DND-41 (cell line): ENCODE results near the gene KLHL18.

Experiments
- ATAC-seq: fragments of 200-7000 bp; cut with Tn5 transposase; 3 replicates; pipeline ENCODE4 v1.9.1; 2021; ENCODE audit warnings: low read depth; ENCODE audit not compliant: insufficient read depth
- DNase-seq: peaks from one replicate; pipeline ENCODE4 v3.0.0-alpha.2; 2020
- H2AFZ ChIP-seq: 2 replicates; pipeline ENCODE4 v1.6.0; 2012; ENCODE audit warnings: low read depth, low read length
- H3K27ac ChIP-seq: 2 replicates; pipeline ENCODE4 v1.5.1; 2012; ENCODE audit warnings: low read length, inconsistent platforms
- H3K27me3 ChIP-seq: fragments of 200-600 bp; sonication (generic); 2 replicates; pipeline ENCODE4 v1.6.0; 2012; ENCODE audit warnings: low read length, mild to moderate bottlenecking, inconsistent platforms; ENCODE audit not compliant: insufficient read depth, poor library complexity
- H3K36me3 ChIP-seq: 2 replicates; pipeline ENCODE4 v1.5.1; 2012; ENCODE audit warnings: low read length, inconsistent platforms; ENCODE audit not compliant: insufficient read depth
- H3K4me1 ChIP-seq: 2 replicates; pipeline ENCODE4 v1.5.1; 2012; ENCODE audit warnings: mild to moderate bottlenecking, low read length; ENCODE audit not compliant: insufficient read depth
- H3K4me2 ChIP-seq: 2 replicates; pipeline ENCODE4 v1.6.0; 2012; ENCODE audit warnings: mild to moderate bottlenecking, moderate library complexity, low read length, inconsistent platforms; ENCODE audit not compliant: insufficient read depth
- H3K4me3 ChIP-seq, 2 experiments: fragments of 200-600 bp in 1 of 2; shearing (Covaris generic) in 1 of 2; 2 replicates each; pipeline ENCODE4 v1.5.1; 2012 to 2016; ENCODE audit warnings: inconsistent platforms in 2 of 2, low read length in 2 of 2, mild to moderate bottlenecking in 2 of 2, low read depth in 1 of 2, moderate library complexity in 1 of 2
- H3K79me2 ChIP-seq: 2 replicates; pipeline ENCODE4 v1.6.0; 2012; ENCODE audit warnings: low read length, inconsistent platforms; ENCODE audit not compliant: insufficient read depth
- H3K9ac ChIP-seq: 2 replicates; pipeline ENCODE4 v1.6.0; 2012; ENCODE audit warnings: low read depth, mild to moderate bottlenecking, inconsistent platforms, low read length, moderate library complexity
- H3K9me3 ChIP-seq: 2 replicates; pipeline ENCODE4 v1.5.1; 2012; ENCODE audit warnings: low read length, moderate library complexity, mild to moderate bottlenecking, inconsistent platforms; ENCODE audit not compliant: insufficient read depth, severe bottlenecking
- H4K20me1 ChIP-seq: 2 replicates; pipeline ENCODE4 v1.6.0; 2012; ENCODE audit warnings: low read length; ENCODE audit not compliant: insufficient read depth
- CTCF ChIP-seq: IDR thresholded peaks from 2 replicates; pipeline ENCODE4 v1.5.1; 2012; ENCODE audit warnings: borderline replicate concordance, low read length, moderate library complexity, mild to moderate bottlenecking; ENCODE audit not compliant: poor library complexity, severe bottlenecking; ENCODE audit errors: extremely low read depth
- EZH2 ChIP-seq: IDR thresholded peaks from 3 replicates; pipeline ENCODE4 v1.6.1; 2012; ENCODE audit warnings: borderline replicate concordance, low read depth, mild to moderate bottlenecking, moderate library complexity, low read length, inconsistent platforms; ENCODE audit not compliant: severe bottlenecking

Gene KLHL18

GRCh38 chr3:47344971-47345370 is 62.2 kb downstream of the KLHL18 start:
- no peak overlapping the region for H3K4me2 ChIP-seq
- H3K4me3 ChIP-seq: no peak overlapping the region
- H4K20me1 ChIP-seq: no peaks in the 10 kb centered on the region
- H3K27ac ChIP-seq: no peak overlapping the region
- TF ChIP-seq EZH2 (no peak), CTCF (no peak)
- ATAC-seq: no peak
- H2AFZ ChIP-seq: no peak overlapping the region
- H3K27me3 ChIP-seq: no peaks in the 10 kb centered on the region
- no peak for DNase-seq
- no peaks in the 10 kb centered on the region for H3K79me2 ChIP-seq
- H3K9ac ChIP-seq: no peak overlapping the region
- peaks cover 20% of the 10 kb centered on the region for H3K36me3 ChIP-seq
- H3K9me3 ChIP-seq: no peaks in the 10 kb centered on the region
- H3K4me1 ChIP-seq: no peaks in the 10 kb centered on the region

- no peak overlapping the region for H2AFZ ChIP-seq
- no peaks in the 10 kb centered on the region for H3K27me3 ChIP-seq
- H4K20me1 ChIP-seq: no peaks in the 10 kb centered on the region
- H3K4me3 ChIP-seq: no peak overlapping the region
- DNase-seq: no peak
- TF ChIP-seq EZH2 (no peak), CTCF (no peak)
- H3K36me3 ChIP-seq: peaks cover 15% of the 10 kb centered on the region
- H3K9me3 ChIP-seq: no peaks in the 10 kb centered on the region
- no peaks in the 10 kb centered on the region for H3K4me1 ChIP-seq
- ATAC-seq: no peak
- no peak overlapping the region for H3K27ac ChIP-seq
- H3K79me2 ChIP-seq: no peaks in the 10 kb centered on the region
- H3K9ac ChIP-seq: no peak overlapping the region
- H3K4me2 ChIP-seq: no peak overlapping the region
These were observed 64.6 kb downstream of the KLHL18 start for GRCh38 chr3:47347217-47347801.

GRCh38 chr3:47348411-47349154 is 65.8 kb downstream of the KLHL18 start:
- peaks cover 7% of the 10 kb centered on the region for H3K36me3 ChIP-seq
- no peak overlapping the region for H3K27ac ChIP-seq
- H3K4me2 ChIP-seq: no peak overlapping the region
- H3K27me3 ChIP-seq: no peaks in the 10 kb centered on the region
- no peak for TF ChIP-seq EZH2
- TF ChIP-seq CTCF: no peak
- ATAC-seq (no peak), DNase-seq (no peak)
- no peak overlapping the region for H3K4me3 ChIP-seq
- no peak overlapping the region for H2AFZ ChIP-seq
- no peaks in the 10 kb centered on the region for H3K79me2 ChIP-seq
- no peaks in the 10 kb centered on the region for H4K20me1 ChIP-seq
- H3K4me1 ChIP-seq: no peaks in the 10 kb centered on the region
- no peaks in the 10 kb centered on the region for H3K9me3 ChIP-seq
- no peak overlapping the region for H3K9ac ChIP-seq
